IMR-90 (cell line): Measurements from ENCODE around the gene INPP5D. TPM values are rescaled to one million over a fixed set of nuclear protein-coding genes. Genes with fewer than 3 reads are reported as not detected.

ENCODE experiments used
- ATAC-seq: fragments of 200-7000 bp; cut with Tn5 transposase; 2 replicates; pipeline ENCODE4 v1.9.1; 2020; ENCODE audit warnings: low read depth, mild to moderate bottlenecking, moderate library complexity
- BruUV-seq: library from RNA; stranded (reverse); fragments of 400-500 nt; replicated peaks from 2 replicates; lab custom pipeline; 2021; lab: Mats Ljungman, UMichigan
- CTCF ChIA-PET: fragments of 300-600 bp; formaldehyde crosslinking; extraction: SDS; loops from one replicate; lab custom pipeline; 2021; ENCODE audit warnings: antibody characterized with exemption; lab: Yijun Ruan, JAX
- POLR2A ChIA-PET: fragments of 300-600 bp; sonication (Branson Sonifier 250); formaldehyde crosslinking; loops from one replicate; lab custom pipeline; 2022; ENCODE audit warnings: antibody characterized with exemption; ENCODE audit not compliant: unreplicated experiment; lab: Charles Lee
- DNase-seq: peaks from one replicate; pipeline ENCODE4 v3.0.0; 2013
- H2AFZ ChIP-seq: replicated peaks from 2 replicates; pipeline ENCODE3; 2013; ENCODE audit warnings: low read length, mild to moderate bottlenecking; ENCODE audit not compliant: poor library complexity
- H2AK5ac ChIP-seq: 2 replicates; pipeline ENCODE4 v1.6.1; 2013; ENCODE audit warnings: low read depth, low read length, inconsistent platforms
- H2AK9ac ChIP-seq: replicated peaks from 2 replicates; pipeline ENCODE3; 2013; ENCODE audit warnings: mild to moderate bottlenecking, low read depth, low read length, moderate library complexity; ENCODE audit not compliant: poor library complexity
- H2BK120ac ChIP-seq: 2 replicates; pipeline ENCODE4 v1.6.1; 2013; ENCODE audit warnings: low read depth, low read length, inconsistent platforms
- H2BK15ac ChIP-seq: 3 replicates; pipeline ENCODE4 v1.6.1; 2013; ENCODE audit warnings: low read depth, low read length, inconsistent platforms
- H2BK20ac ChIP-seq: 2 replicates; pipeline ENCODE4 v1.6.1; 2013; ENCODE audit warnings: low read depth, mild to moderate bottlenecking, inconsistent platforms, low read length, moderate library complexity
- H2BK5ac ChIP-seq: 2 replicates; pipeline ENCODE4 v1.6.1; 2013; ENCODE audit warnings: mild to moderate bottlenecking, low read depth, low read length, inconsistent platforms; ENCODE audit not compliant: poor library complexity, severe bottlenecking
- H3K14ac ChIP-seq: replicated peaks from 2 replicates; pipeline ENCODE4 v1.6.1; 2013; ENCODE audit warnings: low read depth, low read length, inconsistent platforms
- H3K18ac ChIP-seq: 2 replicates; pipeline ENCODE4 v1.6.1; 2013; ENCODE audit warnings: low read depth, low read length, control low read depth
- H3K23ac ChIP-seq: 2 replicates; pipeline ENCODE4 v1.6.1; 2013; ENCODE audit warnings: low read depth, low read length, inconsistent platforms
- H3K27ac ChIP-seq: 2 replicates; pipeline ENCODE4 v1.5.1; 2013; ENCODE audit warnings: mild to moderate bottlenecking, control low read depth, low read length; ENCODE audit not compliant: insufficient read depth
- H3K27me3 ChIP-seq: 2 replicates; pipeline ENCODE4 v1.6.1; 2013; ENCODE audit warnings: low read length; ENCODE audit not compliant: control insufficient read depth, insufficient read depth
- H3K36me3 ChIP-seq: 2 replicates; pipeline ENCODE4 v1.6.1; 2013; ENCODE audit warnings: low read length, mixed read lengths; ENCODE audit not compliant: control insufficient read depth, insufficient read depth
- H3K4ac ChIP-seq: 2 replicates; pipeline ENCODE4 v1.6.1; 2013; ENCODE audit warnings: low read depth, low read length, inconsistent platforms
- H3K4me1 ChIP-seq: 2 replicates; pipeline ENCODE4 v1.6.1; 2013; ENCODE audit warnings: low read length, mixed read lengths; ENCODE audit not compliant: control insufficient read depth, insufficient read depth
- H3K4me2 ChIP-seq: 2 replicates; pipeline ENCODE4 v1.6.1; 2013; ENCODE audit warnings: low read depth, mild to moderate bottlenecking, control low read depth, low read length, moderate library complexity
- H3K4me3 ChIP-seq: 2 replicates; pipeline ENCODE4 v1.5.1; 2013; ENCODE audit warnings: low read depth, mild to moderate bottlenecking, control low read depth, low read length, moderate library complexity; ENCODE audit not compliant: insufficient read depth
- H3K56ac ChIP-seq: 2 replicates; pipeline ENCODE4 v1.6.1; 2013; ENCODE audit warnings: low read length, inconsistent platforms; ENCODE audit not compliant: insufficient read depth; ENCODE audit errors: extremely low read depth
- H3K79me1 ChIP-seq, 2 experiments: 2 replicates each; pipeline ENCODE4 v1.6.1; 2013; ENCODE audit warnings: low read length in 2 of 2, inconsistent platforms in 1 of 2, low read depth in 1 of 2
- H3K9ac ChIP-seq: 2 replicates; pipeline ENCODE4 v1.6.1; 2013; ENCODE audit warnings: low read depth, low read length, control low read depth
- H3K9me1 ChIP-seq: 2 replicates; pipeline ENCODE4 v1.6.1; 2013; ENCODE audit warnings: low read length, inconsistent platforms; ENCODE audit not compliant: insufficient read depth
- H3K9me3 ChIP-seq: 2 replicates; pipeline ENCODE4 v1.6.1; 2013; ENCODE audit warnings: low read length; ENCODE audit not compliant: control insufficient read depth, insufficient read depth
- H4K20me1 ChIP-seq: 2 replicates; pipeline ENCODE4 v1.6.1; 2013; ENCODE audit warnings: low read length, inconsistent platforms; ENCODE audit not compliant: insufficient read depth
- H4K5ac ChIP-seq: 2 replicates; pipeline ENCODE4 v1.6.1; 2013; ENCODE audit warnings: mild to moderate bottlenecking, low read depth, low read length, control low read depth
- H4K8ac ChIP-seq, 2 experiments: 2 replicates each; pipeline ENCODE4 v1.6.1; 2013; ENCODE audit warnings: low read depth in 2 of 2, low read length in 2 of 2, control low read depth in 1 of 2, inconsistent platforms in 1 of 2
- H4K91ac ChIP-seq: 2 replicates; pipeline ENCODE4 v1.6.1; 2013; ENCODE audit warnings: low read depth, low read length, inconsistent platforms; ENCODE audit not compliant: insufficient read depth
- BHLHE40 ChIP-seq: fragments of 150-350 bp; IDR thresholded peaks from 2 replicates; pipeline ENCODE4 v1.6.1; 2016; ENCODE audit warnings: mild to moderate bottlenecking, low read depth, low read length
- CHD1 ChIP-seq: IDR thresholded peaks from 2 replicates; pipeline ENCODE4 v1.6.1; 2012; ENCODE audit warnings: low read depth, low read length, improper control_type of control experiment
- FOS ChIP-seq: fragments of 150-350 bp; IDR thresholded peaks from 2 replicates; pipeline ENCODE4 v1.6.1; 2016; ENCODE audit warnings: low read depth, low read length
- MAFK ChIP-seq: IDR thresholded peaks from 2 replicates; pipeline ENCODE4 v1.6.1; 2012; ENCODE audit warnings: low read depth, low read length, improper control_type of control experiment
- MXI1 ChIP-seq: IDR thresholded peaks from 2 replicates; pipeline ENCODE4 v1.6.1; 2012; ENCODE audit warnings: low read depth, mild to moderate bottlenecking, low read length, moderate library complexity, borderline replicate concordance
- RAD21 ChIP-seq: IDR thresholded peaks from 2 replicates; pipeline ENCODE4 v1.6.1; 2012; ENCODE audit warnings: low read length, improper control_type of control experiment
- RFX5 ChIP-seq: IDR thresholded peaks from 2 replicates; pipeline ENCODE4 v1.8.0; 2012; ENCODE audit warnings: low read depth, mild to moderate bottlenecking, low read length, moderate library complexity
- WGBS, 2 experiments: methylation state at CpG; one replicate each; pipeline versions ENCODE4 v1.1.5 to v1.1.7; 2013; ENCODE audit warnings: missing lambda C conversion rate in 2 of 2; ENCODE audit not compliant: insufficient read length in 1 of 2; ENCODE audit errors: extremely low coverage in 2 of 2; 5-methylcytosine and 5-hydroxymethylcytosine counted together
- dilution Hi-C: fragments of 300-500 bp; cut with HindIII; formaldehyde crosslinking; loops from one replicate; pipeline ENCODE4 v1.14.3; 2018; ENCODE audit warnings: low sequenced_read_pairs; ENCODE audit not compliant: unreplicated experiment
- in situ Hi-C: fragments of 300-500 bp; cut with MboI; formaldehyde crosslinking; loops from 3 replicates; pipeline ENCODE4 v1.14.3; 2019; ENCODE audit warnings: low sequenced_read_pairs, inconsistent platforms, mixed read lengths
- intact Hi-C: fragments of 100-400 bp; cut with micrococcal nuclease; formaldehyde crosslinking; loops from 2 replicates; pipeline ENCODE4 v1.10.0; 2022
- polyA plus RNA-seq, 3 experiments: library from polyadenylated mRNA; depleted of rRNA; stranded (reverse); fragments of >200 nt; gene quantifications; 2 replicates each; pipeline ENCODE4 v1.2.3, GENCODE V29; 2012; ENCODE audit warnings: low replicate concordance in 1 of 3
- total RNA-seq: library from RNA; depleted of rRNA; stranded (reverse); fragments of >200 nt; gene quantifications from 2 replicates; pipeline ENCODE4 v1.2.3, GENCODE V29; 2012
- TF ChIP-seq, protein P1 (sequence below): fragments of 150-350 bp; IDR thresholded peaks from 2 replicates; pipeline ENCODE4 v1.6.1; 2016; ENCODE audit warnings: low read depth, mild to moderate bottlenecking, low read length, moderate library complexity, borderline replicate concordance
- TF ChIP-seq, protein P2 (sequence below): fragments of 150-350 bp; IDR thresholded peaks from 2 replicates; pipeline ENCODE4 v1.6.1; 2017; ENCODE audit warnings: mild to moderate bottlenecking, antibody characterized with exemption, low read length, low read depth
- TF ChIP-seq, protein P3 (sequence below): conservative IDR thresholded peaks from 2 replicates; pipeline ENCODE4 v1.5.1; 2012; ENCODE audit warnings: mild to moderate bottlenecking, low read depth, low read length, improper control_type of control experiment

Gene INPP5D
- total and polyA plus RNA-seq, 2 of the 4 experiments (the other 2 are of a cell fraction) = 0.18 to 0.29 TPM

GRCh38 chr2:233013027-233013461, 47.1 kb upstream of the INPP5D start, which contains the start of gene NGEF:
Gene NGEF, minus strand, starts transcription at chr2:233013256. Its CDS starts 38,366 bp downstream, at chr2:232974890.
- H4K91ac ChIP-seq = no peak within 1 kb of the TSS
- no peak within 1 kb of the TSS for H3K27ac ChIP-seq
- ATAC-seq = no peak
- H3K4me3 ChIP-seq = no peak within 1 kb of the TSS
- H2BK120ac ChIP-seq = no peak within 1 kb of the TSS
- H3K79me1 ChIP-seq = no peaks in the 10 kb centered on the region
- H2AK9ac ChIP-seq = no peak within 1 kb of the TSS
- BruUV-seq = no TSS peak
- H3K23ac ChIP-seq = no peak within 1 kb of the TSS
- H2AK5ac ChIP-seq = no peak within 1 kb of the TSS
- H3K36me3 ChIP-seq = no peaks in the 10 kb centered on the region
- H3K9ac ChIP-seq = no peak within 1 kb of the TSS
- no peak within 1 kb of the TSS for H4K5ac ChIP-seq
- in situ Hi-C loops (no loop called here), intact Hi-C loops (no loop called here), dilution Hi-C loops (no loop called here)
- no peak for DNase-seq
- WGBS, 2 experiments = 100% methylated on average over 3 of the region's 12 CpGs; no CpG with 5 or more reads in 1 of the 2 experiments
- H2AFZ ChIP-seq = no peak within 1 kb of the TSS
- no peak within 1 kb of the TSS for H3K14ac ChIP-seq
- H3K9me3 ChIP-seq = no peaks in the 10 kb centered on the region
- H3K27me3 ChIP-seq = peaks cover 3% of the 10 kb centered on the region; the same call in 1 of the 2 replicates
- H3K4me2 ChIP-seq = no peak within 1 kb of the TSS
- CTCF ChIA-PET = no interaction called here
- no peak within 1 kb of the TSS for H2BK20ac ChIP-seq
- H3K56ac ChIP-seq = no peak within 1 kb of the TSS
- H4K20me1 ChIP-seq = no peaks in the 10 kb centered on the region
- no peak within 1 kb of the TSS for H2BK15ac ChIP-seq
- POLR2A ChIA-PET = no interaction called here
- no peaks in the 10 kb centered on the region for H3K9me1 ChIP-seq
- no peak within 1 kb of the TSS for H4K8ac ChIP-seq
- H2BK5ac ChIP-seq = no peak within 1 kb of the TSS
- no peaks in the 10 kb centered on the region for H3K4me1 ChIP-seq
- TF ChIP-seq, protein P1, sequence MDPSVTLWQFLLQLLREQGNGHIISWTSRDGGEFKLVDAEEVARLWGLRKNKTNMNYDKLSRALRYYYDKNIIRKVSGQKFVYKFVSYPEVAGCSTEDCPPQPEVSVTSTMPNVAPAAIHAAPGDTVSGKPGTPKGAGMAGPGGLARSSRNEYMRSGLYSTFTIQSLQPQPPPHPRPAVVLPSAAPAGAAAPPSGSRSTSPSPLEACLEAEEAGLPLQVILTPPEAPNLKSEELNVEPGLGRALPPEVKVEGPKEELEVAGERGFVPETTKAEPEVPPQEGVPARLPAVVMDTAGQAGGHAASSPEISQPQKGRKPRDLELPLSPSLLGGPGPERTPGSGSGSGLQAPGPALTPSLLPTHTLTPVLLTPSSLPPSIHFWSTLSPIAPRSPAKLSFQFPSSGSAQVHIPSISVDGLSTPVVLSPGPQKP = no peak
- TF ChIP-seq CHD1 (no peak), BHLHE40 (no peak), FOS (no peak), RFX5 (no peak), MAFK (no peak), RAD21 (no peak), MXI1 (no peak)
- TF ChIP-seq, protein P2, sequence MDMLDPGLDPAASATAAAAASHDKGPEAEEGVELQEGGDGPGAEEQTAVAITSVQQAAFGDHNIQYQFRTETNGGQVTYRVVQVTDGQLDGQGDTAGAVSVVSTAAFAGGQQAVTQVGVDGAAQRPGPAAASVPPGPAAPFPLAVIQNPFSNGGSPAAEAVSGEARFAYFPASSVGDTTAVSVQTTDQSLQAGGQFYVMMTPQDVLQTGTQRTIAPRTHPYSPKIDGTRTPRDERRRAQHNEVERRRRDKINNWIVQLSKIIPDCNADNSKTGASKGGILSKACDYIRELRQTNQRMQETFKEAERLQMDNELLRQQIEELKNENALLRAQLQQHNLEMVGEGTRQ = no peak
- TF ChIP-seq, protein P3, sequence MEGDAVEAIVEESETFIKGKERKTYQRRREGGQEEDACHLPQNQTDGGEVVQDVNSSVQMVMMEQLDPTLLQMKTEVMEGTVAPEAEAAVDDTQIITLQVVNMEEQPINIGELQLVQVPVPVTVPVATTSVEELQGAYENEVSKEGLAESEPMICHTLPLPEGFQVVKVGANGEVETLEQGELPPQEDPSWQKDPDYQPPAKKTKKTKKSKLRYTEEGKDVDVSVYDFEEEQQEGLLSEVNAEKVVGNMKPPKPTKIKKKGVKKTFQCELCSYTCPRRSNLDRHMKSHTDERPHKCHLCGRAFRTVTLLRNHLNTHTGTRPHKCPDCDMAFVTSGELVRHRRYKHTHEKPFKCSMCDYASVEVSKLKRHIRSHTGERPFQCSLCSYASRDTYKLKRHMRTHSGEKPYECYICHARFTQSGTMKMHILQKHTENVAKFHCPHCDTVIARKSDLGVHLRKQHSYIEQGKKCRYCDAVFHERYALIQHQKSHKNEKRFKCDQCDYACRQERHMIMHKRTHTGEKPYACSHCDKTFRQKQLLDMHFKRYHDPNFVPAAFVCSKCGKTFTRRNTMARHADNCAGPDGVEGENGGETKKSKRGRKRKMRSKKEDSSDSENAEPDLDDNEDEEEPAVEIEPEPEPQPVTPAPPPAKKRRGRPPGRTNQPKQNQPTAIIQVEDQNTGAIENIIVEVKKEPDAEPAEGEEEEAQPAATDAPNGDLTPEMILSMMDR = no peak
- no peak within 1 kb of the TSS for H3K4ac ChIP-seq
- H3K18ac ChIP-seq = no peak within 1 kb of the TSS
